ENCODE results near the gene ITPR1. TPM values are rescaled to one million over a fixed set of nuclear protein-coding genes. Genes with fewer than 3 reads are reported as not detected.

The ITPR1 gene
- total and polyA plus RNA-seq, 4 donors: 9.3 to 43.7 (median 20.9) TPM

DNA sequence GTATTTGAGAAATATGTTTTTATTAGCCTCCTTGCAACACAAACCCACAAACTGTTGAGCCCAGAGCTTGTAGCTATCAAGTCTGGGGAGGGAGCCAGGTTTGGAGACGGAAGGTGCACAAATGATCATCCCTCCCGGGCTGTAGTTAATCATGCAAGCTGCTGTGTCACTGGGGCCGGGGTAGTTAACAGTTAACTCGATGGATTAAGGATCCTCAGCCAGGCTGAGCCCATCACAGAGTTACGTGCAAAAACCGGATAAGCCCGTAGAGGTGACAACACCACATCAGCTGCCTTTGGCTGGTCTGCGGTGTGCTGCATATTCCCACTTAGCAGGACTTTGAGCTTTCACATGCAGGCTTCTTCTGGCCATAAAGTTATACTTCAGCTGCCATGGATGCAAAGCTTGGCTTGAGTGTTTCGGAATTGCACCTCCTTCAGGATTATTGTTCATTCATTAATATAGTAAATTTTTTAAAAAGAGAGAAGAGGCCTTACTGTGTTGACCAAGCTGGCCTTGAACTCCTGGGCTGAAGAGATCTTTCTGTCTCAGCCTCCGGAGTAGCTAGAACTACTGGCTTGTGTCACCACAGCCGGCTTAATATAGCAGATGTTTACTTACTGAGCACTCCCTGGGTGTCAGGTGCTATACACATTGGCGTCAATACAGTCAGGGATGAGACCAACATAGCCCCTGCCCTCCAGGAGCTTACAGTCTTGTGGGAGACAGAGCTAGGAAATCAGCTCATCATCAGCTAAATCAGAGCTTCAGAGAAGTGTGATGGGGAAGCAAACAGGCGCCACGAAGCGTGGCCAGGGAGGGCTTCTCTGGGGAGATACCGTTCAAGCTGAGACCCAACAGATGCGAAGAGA lies 259.3 kb downstream of the ITPR1 start:
- Histone ChIP-seq H3K9me3 (ENCODE audit: control insufficient read depth, insufficient read depth, low read length) (no peaks in the 10 kb centered on the region), H3K4me3 (ENCODE audit: low read depth, low read length) (no peak overlapping the region), H3K4me1 (ENCODE audit: control insufficient read depth, insufficient read depth, low read length) (peaks cover 3% of the 10 kb centered on the region), H3K36me3 (ENCODE audit: control insufficient read depth, insufficient read depth, low read length) (no peaks in the 10 kb centered on the region), H3K27me3 (ENCODE audit: control insufficient read depth, insufficient read depth, low read length) (no peaks in the 10 kb centered on the region), H3K27ac (ENCODE audit: low read depth, low read length) (no peak overlapping the region)
- DNase-seq (ENCODE audit: low read depth in 4 of 6, low spot score in 6 of 6): no peak
- WGBS (ENCODE audit: insufficient coverage): 86% methylated on average over 16 of the region's 17 CpGs

DNA sequence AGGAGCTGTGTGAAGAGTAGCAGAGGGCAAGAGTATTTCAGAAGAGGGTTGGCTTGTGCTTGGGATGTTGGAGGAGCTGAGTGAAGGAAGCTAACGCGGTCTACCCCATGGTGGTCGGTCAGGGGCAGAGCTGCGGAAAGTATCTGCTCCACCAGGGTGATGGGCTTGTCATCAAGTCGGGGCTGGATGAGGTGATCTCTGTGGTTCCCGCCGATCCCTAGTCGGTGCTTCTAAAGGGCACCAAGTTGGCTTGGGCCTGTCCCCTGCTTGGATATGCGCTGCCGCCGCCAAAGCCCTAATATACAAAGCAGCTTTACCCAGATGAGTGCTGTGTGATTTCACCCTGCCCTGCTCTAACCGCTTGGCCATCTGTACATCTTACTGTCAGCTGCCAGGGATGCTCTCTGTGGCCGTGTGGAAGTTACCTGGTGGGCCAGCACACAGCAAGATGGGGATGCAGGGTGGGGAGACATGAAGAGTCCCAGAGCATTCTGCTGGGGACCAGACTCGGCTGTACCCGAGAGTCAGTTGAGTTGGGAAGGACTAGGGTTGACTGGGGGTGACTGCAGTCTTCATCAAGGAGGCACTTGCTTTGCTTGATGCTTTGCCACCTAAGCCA lies 260.0 kb downstream of the ITPR1 start:
- 96% methylated on average over 13 of the region's 15 CpGs for WGBS (ENCODE audit: insufficient coverage)
- H3K9me3 ChIP-seq (ENCODE audit: control insufficient read depth, insufficient read depth, low read length): no peaks in the 10 kb centered on the region
- DNase-seq (ENCODE audit: low read depth in 4 of 6, low spot score in 6 of 6): no peak
- H3K27ac ChIP-seq (ENCODE audit: low read depth, low read length): no peak overlapping the region
- no peak overlapping the region for H3K4me3 ChIP-seq (ENCODE audit: low read depth, low read length)
- H3K27me3 ChIP-seq (ENCODE audit: control insufficient read depth, insufficient read depth, low read length): no peaks in the 10 kb centered on the region
- H3K36me3 ChIP-seq (ENCODE audit: control insufficient read depth, insufficient read depth, low read length): no peaks in the 10 kb centered on the region
- peaks cover 3% of the 10 kb centered on the region for H3K4me1 ChIP-seq (ENCODE audit: control insufficient read depth, insufficient read depth, low read length)

DNA sequence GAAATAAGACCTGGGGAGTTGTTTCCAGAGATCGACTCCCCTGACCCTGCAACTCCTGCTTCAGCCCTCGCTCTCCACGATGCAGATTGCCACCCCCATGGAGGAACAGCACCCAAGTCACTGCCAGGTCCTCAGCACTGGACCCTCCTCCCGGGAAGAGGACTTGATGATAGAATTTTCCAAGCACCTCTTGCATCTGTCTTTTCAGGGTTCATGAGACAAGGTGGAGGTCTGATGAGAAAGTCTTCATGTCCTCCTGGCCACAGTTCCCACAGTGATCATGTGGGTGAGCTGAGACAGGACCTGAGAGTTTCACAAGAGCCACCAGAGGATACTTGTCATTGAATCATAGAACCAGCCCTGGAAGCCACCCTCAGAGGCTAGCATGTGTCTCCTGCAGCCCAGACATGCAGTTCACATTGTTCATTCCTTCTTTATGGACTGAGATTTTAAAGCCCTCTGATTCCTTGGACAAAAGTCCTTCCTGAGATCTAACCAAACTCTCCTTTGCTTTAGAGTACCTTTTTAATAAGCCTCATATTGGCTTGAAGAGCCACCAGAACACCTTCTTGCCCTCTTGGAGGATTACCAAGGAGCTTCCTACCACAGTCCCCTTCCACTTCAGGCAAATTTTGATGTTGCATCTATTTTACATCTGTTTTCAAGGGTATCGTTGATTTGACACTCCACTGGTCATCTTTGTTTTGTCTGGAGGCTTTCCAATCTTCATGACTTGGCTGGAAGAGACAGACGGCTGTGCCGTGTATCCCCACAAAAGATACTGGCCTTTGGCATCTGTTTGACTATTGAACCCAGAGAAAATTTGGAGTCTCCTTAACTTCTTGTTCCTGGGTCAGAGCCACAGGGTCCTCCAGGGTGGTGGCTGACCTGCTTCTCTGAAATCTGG lies 261.3 kb downstream of the ITPR1 start:
- Histone ChIP-seq H3K9me3 (ENCODE audit: control insufficient read depth, insufficient read depth, low read length) (no peaks in the 10 kb centered on the region), H3K27me3 (ENCODE audit: control insufficient read depth, insufficient read depth, low read length) (no peaks in the 10 kb centered on the region), H3K4me1 (ENCODE audit: control insufficient read depth, insufficient read depth, low read length) (peaks cover 3% of the 10 kb centered on the region), H3K27ac (ENCODE audit: low read depth, low read length) (no peak overlapping the region), H3K4me3 (ENCODE audit: low read depth, low read length) (no peak overlapping the region), H3K36me3 (ENCODE audit: control insufficient read depth, insufficient read depth, low read length) (no peaks in the 10 kb centered on the region)
- DNase-seq (ENCODE audit: low read depth in 4 of 6, low spot score in 6 of 6): no peak
- 67% methylated on average over 5 of the region's 7 CpGs for whole genome bisulfite sequencing (ENCODE audit: insufficient coverage)

DNA sequence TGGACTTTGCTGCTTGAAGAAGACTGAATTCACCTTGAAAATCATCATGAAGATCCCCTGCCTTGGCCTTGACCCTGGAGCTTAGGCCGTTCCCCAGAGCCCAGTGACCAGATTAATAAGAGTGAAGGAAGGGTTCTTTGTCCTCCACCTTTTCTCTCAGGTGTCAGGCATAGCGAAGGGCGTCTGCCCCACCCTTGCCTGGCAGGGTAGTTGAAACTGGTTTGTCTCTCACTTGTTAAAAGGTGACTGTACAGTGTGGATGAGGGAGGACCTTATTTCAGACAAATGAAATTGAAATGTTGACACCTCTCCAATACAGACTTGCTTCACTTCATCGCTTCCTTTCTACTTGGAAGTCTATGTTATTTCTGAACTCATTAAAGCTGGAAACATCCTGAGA lies 262.4 kb downstream of the ITPR1 start:
- no peaks in the 10 kb centered on the region for H3K27me3 ChIP-seq (ENCODE audit: control insufficient read depth, insufficient read depth, low read length)
- peaks cover 3% of the 10 kb centered on the region for H3K4me1 ChIP-seq (ENCODE audit: control insufficient read depth, insufficient read depth, low read length)
- 90% methylated on average over 3 of the region's 4 CpGs for WGBS (ENCODE audit: insufficient coverage)
- H3K36me3 ChIP-seq (ENCODE audit: control insufficient read depth, insufficient read depth, low read length): no peaks in the 10 kb centered on the region
- H3K9me3 ChIP-seq (ENCODE audit: control insufficient read depth, insufficient read depth, low read length): no peaks in the 10 kb centered on the region
- H3K27ac ChIP-seq (ENCODE audit: low read depth, low read length): no peak overlapping the region
- no peak for DNase-seq (ENCODE audit: low read depth in 4 of 6, low spot score in 6 of 6)
- no peak overlapping the region for H3K4me3 ChIP-seq (ENCODE audit: low read depth, low read length)

DNA sequence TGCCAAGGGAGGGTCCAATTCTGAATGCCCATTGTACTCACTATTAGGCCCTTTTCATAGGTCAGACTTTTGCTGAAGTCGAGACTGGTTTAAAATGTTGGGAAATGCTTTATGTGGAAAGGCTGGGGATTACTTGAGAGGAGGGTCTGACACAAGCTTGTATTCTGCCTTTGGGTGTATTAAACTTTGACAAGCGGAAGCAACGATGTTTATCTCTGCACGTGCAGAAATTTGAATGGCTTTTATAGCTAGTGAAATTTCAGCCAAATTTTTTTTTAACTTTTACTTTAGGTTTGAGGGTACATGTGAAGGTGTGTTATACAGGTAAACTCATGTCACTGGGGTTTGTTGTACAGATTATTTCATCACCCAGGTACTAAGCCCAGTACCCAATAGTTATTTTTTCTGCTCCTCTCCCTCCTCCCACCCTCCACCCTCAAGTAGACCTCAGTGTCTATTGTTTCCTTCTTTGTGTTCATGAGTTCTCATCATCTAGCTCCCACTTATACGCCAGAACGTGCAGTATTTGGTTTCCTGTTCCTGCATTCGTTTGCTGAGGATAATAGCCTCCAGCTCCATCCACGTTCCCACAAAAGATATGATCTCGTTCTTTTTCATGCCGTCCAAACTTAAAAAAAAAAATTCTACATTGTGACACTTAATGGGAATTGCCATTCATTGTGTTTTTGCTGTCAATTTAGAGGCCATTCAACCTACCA lies 263.1 kb downstream of the ITPR1 start:
- Histone ChIP-seq H3K27me3 (ENCODE audit: control insufficient read depth, insufficient read depth, low read length) (no peaks in the 10 kb centered on the region), H3K4me1 (ENCODE audit: control insufficient read depth, insufficient read depth, low read length) (peaks cover 2% of the 10 kb centered on the region), H3K9me3 (ENCODE audit: control insufficient read depth, insufficient read depth, low read length) (no peaks in the 10 kb centered on the region), H3K4me3 (ENCODE audit: low read depth, low read length) (no peak overlapping the region), H3K27ac (ENCODE audit: low read depth, low read length) (no peak overlapping the region), H3K36me3 (ENCODE audit: control insufficient read depth, insufficient read depth, low read length) (no peaks in the 10 kb centered on the region)
- 58% methylated on average over 4 of the region's 10 CpGs for WGBS (ENCODE audit: insufficient coverage)
- no peak for DNase-seq (ENCODE audit: low read depth in 4 of 6, low spot score in 6 of 6)

DNA sequence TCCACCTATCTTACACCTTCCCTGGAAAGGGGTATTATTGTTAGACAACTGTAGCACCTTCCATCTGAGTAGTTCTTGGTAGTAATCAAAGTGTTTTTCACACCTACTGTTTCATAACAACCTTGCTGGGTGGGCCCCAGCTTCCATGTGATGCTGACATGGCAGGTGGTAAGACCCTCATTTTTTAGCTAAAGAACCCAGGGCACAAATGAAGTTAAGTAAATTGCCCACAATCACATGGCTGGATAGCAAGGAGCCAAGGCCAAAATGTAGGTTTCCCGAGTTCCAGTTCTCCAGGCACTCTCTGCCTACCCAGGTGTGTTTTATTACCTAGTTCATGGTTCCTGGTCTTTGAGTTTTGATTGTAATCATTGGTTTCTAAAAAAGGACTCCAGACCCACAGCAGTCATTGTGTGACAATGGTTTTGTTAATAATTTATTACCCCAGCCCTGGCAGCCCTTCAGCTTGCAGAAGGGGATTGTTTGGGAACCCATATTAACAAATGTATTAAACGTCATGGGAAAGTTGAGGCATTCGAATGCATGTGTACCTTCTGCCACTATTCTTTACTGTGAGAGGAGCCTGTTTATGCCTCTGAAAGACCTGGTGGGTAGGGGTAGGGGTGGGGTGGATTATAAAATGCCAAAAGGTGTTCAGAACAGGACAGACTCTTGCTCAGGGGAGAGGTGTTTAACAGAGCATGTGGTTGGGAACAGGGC lies 263.9 kb downstream of the ITPR1 start:
- H3K27ac ChIP-seq (ENCODE audit: low read depth, low read length): no peak overlapping the region
- WGBS (ENCODE audit: insufficient coverage): 88% methylated on average over 1 of the region's 3 CpGs
- H3K36me3 ChIP-seq (ENCODE audit: control insufficient read depth, insufficient read depth, low read length): no peaks in the 10 kb centered on the region
- no peaks in the 10 kb centered on the region for H3K9me3 ChIP-seq (ENCODE audit: control insufficient read depth, insufficient read depth, low read length)
- H3K4me3 ChIP-seq (ENCODE audit: low read depth, low read length): no peak overlapping the region
- H3K27me3 ChIP-seq (ENCODE audit: control insufficient read depth, insufficient read depth, low read length): no peaks in the 10 kb centered on the region
- DNase-seq (ENCODE audit: low read depth in 4 of 6, low spot score in 6 of 6): no peak
- H3K4me1 ChIP-seq (ENCODE audit: control insufficient read depth, insufficient read depth, low read length): no peaks in the 10 kb centered on the region

DNA sequence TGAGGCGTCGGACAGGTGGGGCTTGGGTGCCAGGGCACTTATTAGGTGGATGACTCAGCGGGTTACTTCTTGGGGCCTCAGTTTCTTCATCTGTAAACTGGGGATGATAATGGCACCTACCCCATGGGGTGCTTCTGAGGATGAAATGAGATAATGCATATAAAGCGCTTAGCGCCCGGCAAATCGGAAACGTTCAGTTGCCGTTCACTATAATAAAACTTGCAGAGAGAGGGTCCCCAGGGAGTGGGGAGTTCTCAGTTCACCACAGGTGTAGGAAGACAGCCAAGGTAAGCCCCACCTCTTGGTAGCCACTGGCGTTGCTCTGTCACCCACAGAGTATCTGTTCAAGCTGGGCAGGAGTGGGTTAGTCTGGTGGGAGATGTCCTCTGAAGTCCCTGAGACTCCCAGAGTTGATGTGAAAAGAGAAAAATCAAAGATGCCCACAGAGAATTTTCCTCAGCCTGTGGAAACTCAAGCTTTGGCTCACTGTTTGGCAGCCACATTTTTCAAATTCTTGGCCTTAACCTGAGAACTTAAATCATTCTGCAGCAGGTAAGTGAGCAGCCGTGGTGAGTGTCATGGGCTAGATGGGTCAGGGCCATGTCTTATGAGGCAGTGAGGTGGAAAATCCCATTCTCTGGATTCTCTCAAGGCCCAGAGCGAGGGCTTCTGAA lies 264.6 kb downstream of the ITPR1 start:
- 87% methylated on average over 11 of the region's 12 CpGs for WGBS (ENCODE audit: insufficient coverage)
- H3K36me3 ChIP-seq (ENCODE audit: control insufficient read depth, insufficient read depth, low read length): no peaks in the 10 kb centered on the region
- H3K9me3 ChIP-seq (ENCODE audit: control insufficient read depth, insufficient read depth, low read length): no peaks in the 10 kb centered on the region
- H3K27me3 ChIP-seq (ENCODE audit: control insufficient read depth, insufficient read depth, low read length): no peaks in the 10 kb centered on the region
- no peak for DNase-seq (ENCODE audit: low read depth in 4 of 6, low spot score in 6 of 6)
- no peak overlapping the region for H3K27ac ChIP-seq (ENCODE audit: low read depth, low read length)
- H3K4me3 ChIP-seq (ENCODE audit: low read depth, low read length): no peak overlapping the region
- no peaks in the 10 kb centered on the region for H3K4me1 ChIP-seq (ENCODE audit: control insufficient read depth, insufficient read depth, low read length)

DNA sequence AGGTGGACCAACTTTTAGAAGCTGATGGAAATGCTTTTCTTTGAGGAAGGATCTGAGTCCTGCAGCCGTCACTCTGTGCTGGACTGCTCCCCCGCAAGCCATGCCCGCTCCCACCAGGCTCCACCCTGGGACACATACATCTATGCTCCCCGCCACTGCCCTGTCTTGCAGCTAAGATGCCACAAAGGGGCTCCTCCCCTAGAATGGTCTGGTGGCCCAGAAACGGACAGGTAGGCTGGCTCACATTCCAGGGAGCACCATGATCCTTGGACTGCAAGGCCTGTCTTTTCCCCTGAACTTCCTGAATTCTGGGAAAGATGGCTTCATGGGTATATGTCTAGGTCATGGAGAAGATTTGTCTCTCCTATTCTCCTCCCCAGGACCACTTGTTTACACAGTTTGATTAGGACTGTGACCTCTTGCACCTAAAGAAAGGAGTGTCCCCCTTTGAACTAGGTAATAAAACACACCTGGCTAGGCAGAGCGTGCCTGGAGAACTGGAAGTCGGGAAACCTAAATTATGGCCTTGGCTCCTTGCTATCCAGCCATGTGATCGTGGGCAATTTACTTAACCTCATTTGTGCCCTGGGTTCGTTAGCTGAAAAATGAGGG lies 265.2 kb downstream of the ITPR1 start:
- no peaks in the 10 kb centered on the region for H3K27me3 ChIP-seq (ENCODE audit: control insufficient read depth, insufficient read depth, low read length)
- no peaks in the 10 kb centered on the region for H3K9me3 ChIP-seq (ENCODE audit: control insufficient read depth, insufficient read depth, low read length)
- H3K4me1 ChIP-seq (ENCODE audit: control insufficient read depth, insufficient read depth, low read length): no peaks in the 10 kb centered on the region
- 89% methylated on average over 9 of the region's 9 CpGs for WGBS (ENCODE audit: insufficient coverage)
- no peak overlapping the region for H3K4me3 ChIP-seq (ENCODE audit: low read depth, low read length)
- no peaks in the 10 kb centered on the region for H3K36me3 ChIP-seq (ENCODE audit: control insufficient read depth, insufficient read depth, low read length)
- no peak for DNase-seq (ENCODE audit: low read depth in 4 of 6, low spot score in 6 of 6)
- no peak overlapping the region for H3K27ac ChIP-seq (ENCODE audit: low read depth, low read length)
